IPS DF 19.7 (cell line): ENCODE results near the gene TP53I11.

Source experiments
- DNase-seq: peaks from one replicate; pipeline ENCODE4 v3.0.0-alpha.2; 2013; ENCODE audit warnings: low read depth, low spot score

TP53I11 gene

DNA sequence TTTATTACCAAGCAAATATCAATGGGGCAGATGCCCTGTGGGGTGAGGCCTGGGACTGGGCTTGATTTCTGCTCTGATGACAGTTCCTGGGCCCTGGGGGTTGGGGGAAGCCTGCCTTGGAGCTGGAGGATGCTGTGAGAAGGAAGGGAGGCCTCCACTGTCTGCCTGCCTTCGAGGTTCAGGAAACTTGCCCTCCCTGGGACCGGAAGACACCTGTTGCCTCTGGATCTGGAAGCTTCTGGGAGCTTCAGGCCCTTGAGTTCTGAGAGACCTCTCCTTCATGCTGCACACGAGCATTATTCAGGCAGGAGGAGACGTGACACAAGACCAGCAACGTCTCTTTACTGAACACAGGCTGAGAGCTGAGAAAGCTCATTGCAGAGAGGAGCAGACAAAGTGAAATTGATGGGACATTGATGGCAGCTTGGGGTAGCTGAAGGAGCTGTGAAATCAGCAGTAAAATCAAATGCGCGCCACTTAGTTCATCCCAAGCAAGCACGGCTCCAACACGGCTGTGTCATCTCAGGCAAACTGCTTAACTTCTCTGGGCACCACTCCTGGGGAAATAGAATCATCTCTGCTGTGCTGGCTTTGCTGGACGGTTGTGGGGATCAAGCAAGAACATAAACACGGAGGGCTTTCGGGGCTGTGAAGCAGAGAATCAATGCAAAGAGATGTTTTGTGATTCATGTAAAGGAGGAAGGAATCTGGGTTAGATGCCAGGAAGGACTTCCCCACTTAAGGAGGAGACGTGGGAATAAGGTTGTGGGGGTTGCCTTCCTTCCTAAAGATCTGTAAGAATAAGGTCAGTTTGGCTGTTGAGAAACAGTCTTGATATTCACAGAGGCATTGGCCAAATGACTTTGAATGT is 64.5 kb downstream of the TP53I11 start:
- no peak for DNase-seq

DNA sequence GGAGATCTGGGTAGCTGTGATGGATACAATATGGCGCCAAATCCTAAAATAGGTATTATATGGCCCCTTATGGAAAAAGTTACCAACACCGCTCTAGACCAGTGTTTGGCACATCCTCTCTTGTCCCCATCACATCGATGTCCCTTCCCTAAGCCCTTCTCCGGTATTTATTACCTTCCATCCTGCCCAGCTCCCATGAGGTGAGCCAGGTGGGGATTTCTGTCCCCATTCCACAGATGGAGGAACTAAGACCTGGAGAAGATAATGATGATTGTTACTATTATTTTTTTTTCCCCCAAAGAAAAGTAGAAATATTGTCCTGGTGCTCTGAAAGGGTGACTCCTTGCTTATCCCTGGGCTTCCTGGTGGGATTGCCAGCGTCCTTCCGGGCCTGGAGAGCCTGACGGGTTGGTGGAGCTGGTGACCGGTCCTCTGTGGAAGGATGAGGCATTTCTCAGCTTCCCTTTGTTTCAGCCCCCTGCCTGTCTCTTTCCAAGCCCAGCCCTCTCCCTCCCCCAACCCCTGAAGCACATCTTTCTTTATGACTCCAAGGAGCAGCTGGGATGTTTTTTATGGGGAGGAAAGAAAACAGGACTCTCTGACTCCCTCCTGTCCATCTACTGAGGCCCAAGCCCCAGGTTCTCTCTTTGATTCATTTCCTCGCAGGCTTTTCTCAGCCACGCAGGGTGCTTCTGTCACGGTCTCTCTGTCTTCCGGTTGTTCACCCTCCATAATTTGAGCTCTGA is 65.4 kb downstream of the TP53I11 start:
- DNase-seq, result no peak

- DNase-seq, result no peak
These were observed 66.6 kb downstream of the TP53I11 start for GRCh38 chr11:44884056-44884455.

GRCh38 chr11:44883277-44883676 is 67.4 kb downstream of the TP53I11 start:
- DNase-seq, result no peak
